ENCODE data around the gene SNRK. TPM values are rescaled to one million over a fixed set of nuclear protein-coding genes. Genes with fewer than 3 reads are reported as not detected.

The SNRK gene
- total and polyA plus RNA-seq, 2 experiments from 2014 or later = 5.5 to 18.8 TPM

DNA sequence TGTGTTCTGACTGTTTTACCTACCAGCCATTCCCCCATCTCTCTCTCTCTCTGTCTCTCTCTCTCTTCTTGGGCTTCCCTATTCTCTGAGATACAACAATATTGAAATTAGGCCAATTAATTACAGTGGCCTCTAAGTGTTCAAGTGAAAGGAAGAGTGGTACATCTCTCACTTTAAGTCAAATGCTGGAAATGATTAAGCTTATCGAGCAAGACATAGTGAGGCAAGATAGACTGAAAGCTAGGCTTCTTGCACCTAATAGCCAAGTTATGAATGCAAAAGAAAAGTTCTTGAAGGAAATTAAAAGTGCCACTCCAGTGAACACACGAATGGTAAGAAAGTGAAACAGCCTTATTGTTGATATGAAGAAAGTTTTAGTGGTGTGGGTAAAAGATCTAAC, 21.3 kb downstream of the SNRK start:
- H3K9me3 Mint-ChIP-seq = no peaks in the 10 kb centered on the region
- Histone ChIP-seq H3K79me2 (replicated peaks; ENCODE audit: insufficient read depth) (0 out of 2 replicates have a peak, but pooled peaks cover 5% of the 10 kb centered on the region), H3K27ac (ENCODE audit: low read depth) (no peak overlapping the region), H3K9me2 (ENCODE audit: insufficient read depth) (no peaks in the 10 kb centered on the region), H3K4me3 (no peak overlapping the region), H3F3A (replicated peaks; ENCODE audit: low read depth) (no peaks in the 10 kb centered on the region), H3K4me2 (no peak overlapping the region), H3K36me3 (ENCODE audit: insufficient read depth) (no peaks in the 10 kb centered on the region), H4K20me1 (replicated peaks; ENCODE audit: insufficient read depth) (no peaks in the 10 kb centered on the region; the same call in 1 of the 2 replicates), H2AFZ (no peak overlapping the region), H3K27me3 (ENCODE audit: insufficient read depth) (no peaks in the 10 kb centered on the region), H3K4me1 (ENCODE audit: insufficient read depth) (no peaks in the 10 kb centered on the region)
- H3K36me3 Mint-ChIP-seq (ENCODE audit: low read depth) = peaks cover 16% of the 10 kb centered on the region; the same call in 2 of the 3 replicates
- no peak overlapping the region for H3K27ac Mint-ChIP-seq
- no peak overlapping the region for H3K4me3 Mint-ChIP-seq
- H3K27me3 Mint-ChIP-seq (ENCODE audit: insufficient read depth, low read depth, poor library complexity) = no peaks in the 10 kb centered on the region
- TF ChIP-seq CREB1 (CRISPR knock-in tag; IDR thresholded peaks at IDR 0.05; ENCODE audit: low read depth) = no peak
- TF ChIP-seq STAT1 (IDR thresholded peaks at IDR 0.05; ENCODE audit: unreplicated experiment) = no peak
- no peak for TF ChIP-seq EZH2 (IDR thresholded peaks at IDR 0.05; ENCODE audit: low read depth, unreplicated experiment)
- TF ChIP-seq, protein P1, sequence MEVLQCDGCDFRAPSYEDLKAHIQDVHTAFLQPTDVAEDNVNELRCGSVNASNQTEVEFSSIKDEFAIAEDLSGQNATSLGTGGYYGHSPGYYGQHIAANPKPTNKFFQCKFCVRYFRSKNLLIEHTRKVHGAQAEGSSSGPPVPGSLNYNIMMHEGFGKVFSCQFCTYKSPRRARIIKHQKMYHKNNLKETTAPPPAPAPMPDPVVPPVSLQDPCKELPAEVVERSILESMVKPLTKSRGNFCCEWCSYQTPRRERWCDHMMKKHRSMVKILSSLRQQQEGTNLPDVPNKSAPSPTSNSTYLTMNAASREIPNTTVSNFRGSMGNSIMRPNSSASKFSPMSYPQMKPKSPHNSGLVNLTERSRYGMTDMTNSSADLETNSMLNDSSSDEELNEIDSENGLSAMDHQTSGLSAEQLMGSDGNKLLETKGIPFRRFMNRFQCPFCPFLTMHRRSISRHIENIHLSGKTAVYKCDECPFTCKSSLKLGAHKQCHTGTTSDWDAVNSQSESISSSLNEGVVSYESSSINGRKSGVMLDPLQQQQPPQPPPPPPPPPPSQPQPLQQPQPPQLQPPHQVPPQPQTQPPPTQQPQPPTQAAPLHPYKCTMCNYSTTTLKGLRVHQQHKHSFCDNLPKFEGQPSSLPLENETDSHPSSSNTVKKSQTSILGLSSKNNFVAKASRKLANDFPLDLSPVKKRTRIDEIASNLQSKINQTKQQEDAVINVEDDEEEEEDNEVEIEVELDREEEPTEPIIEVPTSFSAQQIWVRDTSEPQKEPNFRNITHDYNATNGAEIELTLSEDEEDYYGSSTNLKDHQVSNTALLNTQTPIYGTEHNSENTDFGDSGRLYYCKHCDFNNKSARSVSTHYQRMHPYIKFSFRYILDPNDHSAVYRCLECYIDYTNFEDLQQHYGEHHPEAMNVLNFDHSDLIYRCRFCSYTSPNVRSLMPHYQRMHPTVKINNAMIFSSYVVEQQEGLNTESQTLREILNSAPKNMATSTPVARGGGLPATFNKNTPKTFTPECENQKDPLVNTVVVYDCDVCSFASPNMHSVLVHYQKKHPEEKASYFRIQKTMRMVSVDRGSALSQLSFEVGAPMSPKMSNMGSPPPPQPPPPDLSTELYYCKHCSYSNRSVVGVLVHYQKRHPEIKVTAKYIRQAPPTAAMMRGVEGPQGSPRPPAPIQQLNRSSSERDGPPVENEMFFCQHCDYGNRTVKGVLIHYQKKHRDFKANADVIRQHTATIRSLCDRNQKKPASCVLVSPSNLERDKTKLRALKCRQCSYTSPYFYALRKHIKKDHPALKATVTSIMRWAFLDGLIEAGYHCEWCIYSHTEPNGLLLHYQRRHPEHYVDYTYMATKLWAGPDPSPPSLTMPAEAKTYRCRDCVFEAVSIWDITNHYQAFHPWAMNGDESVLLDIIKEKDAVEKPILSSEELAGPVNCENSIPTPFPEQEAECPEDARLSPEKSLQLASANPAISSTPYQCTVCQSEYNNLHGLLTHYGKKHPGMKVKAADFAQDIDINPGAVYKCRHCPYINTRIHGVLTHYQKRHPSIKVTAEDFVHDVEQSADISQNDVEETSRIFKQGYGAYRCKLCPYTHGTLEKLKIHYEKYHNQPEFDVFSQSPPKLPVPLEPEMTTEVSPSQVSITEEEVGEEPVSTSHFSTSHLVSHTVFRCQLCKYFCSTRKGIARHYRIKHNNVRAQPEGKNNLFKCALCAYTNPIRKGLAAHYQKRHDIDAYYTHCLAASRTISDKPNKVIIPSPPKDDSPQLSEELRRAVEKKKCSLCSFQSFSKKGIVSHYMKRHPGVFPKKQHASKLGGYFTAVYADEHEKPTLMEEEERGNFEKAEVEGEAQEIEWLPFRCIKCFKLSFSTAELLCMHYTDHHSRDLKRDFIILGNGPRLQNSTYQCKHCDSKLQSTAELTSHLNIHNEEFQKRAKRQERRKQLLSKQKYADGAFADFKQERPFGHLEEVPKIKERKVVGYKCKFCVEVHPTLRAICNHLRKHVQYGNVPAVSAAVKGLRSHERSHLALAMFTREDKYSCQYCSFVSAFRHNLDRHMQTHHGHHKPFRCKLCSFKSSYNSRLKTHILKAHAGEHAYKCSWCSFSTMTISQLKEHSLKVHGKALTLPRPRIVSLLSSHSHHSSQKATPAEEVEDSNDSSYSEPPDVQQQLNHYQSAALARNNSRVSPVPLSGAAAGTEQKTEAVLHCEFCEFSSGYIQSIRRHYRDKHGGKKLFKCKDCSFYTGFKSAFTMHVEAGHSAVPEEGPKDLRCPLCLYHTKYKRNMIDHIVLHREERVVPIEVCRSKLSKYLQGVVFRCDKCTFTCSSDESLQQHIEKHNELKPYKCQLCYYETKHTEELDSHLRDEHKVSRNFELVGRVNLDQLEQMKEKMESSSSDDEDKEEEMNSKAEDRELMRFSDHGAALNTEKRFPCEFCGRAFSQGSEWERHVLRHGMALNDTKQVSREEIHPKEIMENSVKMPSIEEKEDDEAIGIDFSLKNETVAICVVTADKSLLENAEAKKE (CRISPR knock-in tag; IDR thresholded peaks at IDR 0.05) = no peak
- TF ChIP-seq JUNB (IDR thresholded peaks at IDR 0.05; ENCODE audit: unreplicated experiment) = no peak
- TF ChIP-seq ZNF114 (CRISPR knock-in tag; IDR thresholded peaks at IDR 0.05) = no peak
- TF ChIP-seq, protein P2, sequence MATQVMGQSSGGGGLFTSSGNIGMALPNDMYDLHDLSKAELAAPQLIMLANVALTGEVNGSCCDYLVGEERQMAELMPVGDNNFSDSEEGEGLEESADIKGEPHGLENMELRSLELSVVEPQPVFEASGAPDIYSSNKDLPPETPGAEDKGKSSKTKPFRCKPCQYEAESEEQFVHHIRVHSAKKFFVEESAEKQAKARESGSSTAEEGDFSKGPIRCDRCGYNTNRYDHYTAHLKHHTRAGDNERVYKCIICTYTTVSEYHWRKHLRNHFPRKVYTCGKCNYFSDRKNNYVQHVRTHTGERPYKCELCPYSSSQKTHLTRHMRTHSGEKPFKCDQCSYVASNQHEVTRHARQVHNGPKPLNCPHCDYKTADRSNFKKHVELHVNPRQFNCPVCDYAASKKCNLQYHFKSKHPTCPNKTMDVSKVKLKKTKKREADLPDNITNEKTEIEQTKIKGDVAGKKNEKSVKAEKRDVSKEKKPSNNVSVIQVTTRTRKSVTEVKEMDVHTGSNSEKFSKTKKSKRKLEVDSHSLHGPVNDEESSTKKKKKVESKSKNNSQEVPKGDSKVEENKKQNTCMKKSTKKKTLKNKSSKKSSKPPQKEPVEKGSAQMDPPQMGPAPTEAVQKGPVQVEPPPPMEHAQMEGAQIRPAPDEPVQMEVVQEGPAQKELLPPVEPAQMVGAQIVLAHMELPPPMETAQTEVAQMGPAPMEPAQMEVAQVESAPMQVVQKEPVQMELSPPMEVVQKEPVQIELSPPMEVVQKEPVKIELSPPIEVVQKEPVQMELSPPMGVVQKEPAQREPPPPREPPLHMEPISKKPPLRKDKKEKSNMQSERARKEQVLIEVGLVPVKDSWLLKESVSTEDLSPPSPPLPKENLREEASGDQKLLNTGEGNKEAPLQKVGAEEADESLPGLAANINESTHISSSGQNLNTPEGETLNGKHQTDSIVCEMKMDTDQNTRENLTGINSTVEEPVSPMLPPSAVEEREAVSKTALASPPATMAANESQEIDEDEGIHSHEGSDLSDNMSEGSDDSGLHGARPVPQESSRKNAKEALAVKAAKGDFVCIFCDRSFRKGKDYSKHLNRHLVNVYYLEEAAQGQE (IDR thresholded peaks at IDR 0.05; ENCODE audit: unreplicated experiment) = no peak
- TF ChIP-seq CTCF (conservative IDR thresholded peaks at IDR 0.05; ENCODE audit: low read depth in 2 of 2) = no peak
- no peak for TF ChIP-seq NANOG (IDR thresholded peaks at IDR 0.05; ENCODE audit: borderline replicate concordance)
- TF ChIP-seq ZNF331 (CRISPR knock-in tag; IDR thresholded peaks at IDR 0.05; ENCODE audit: low read depth) = no peak
- TF ChIP-seq, protein P3, sequence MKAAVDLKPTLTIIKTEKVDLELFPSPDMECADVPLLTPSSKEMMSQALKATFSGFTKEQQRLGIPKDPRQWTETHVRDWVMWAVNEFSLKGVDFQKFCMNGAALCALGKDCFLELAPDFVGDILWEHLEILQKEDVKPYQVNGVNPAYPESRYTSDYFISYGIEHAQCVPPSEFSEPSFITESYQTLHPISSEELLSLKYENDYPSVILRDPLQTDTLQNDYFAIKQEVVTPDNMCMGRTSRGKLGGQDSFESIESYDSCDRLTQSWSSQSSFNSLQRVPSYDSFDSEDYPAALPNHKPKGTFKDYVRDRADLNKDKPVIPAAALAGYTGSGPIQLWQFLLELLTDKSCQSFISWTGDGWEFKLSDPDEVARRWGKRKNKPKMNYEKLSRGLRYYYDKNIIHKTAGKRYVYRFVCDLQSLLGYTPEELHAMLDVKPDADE (IDR thresholded peaks at IDR 0.05) = no peak
- DNase-seq (ENCODE audit: low spot score) = no peak
- no peak for ATAC-seq
- H3K4me1 Mint-ChIP-seq = no peaks in the 10 kb centered on the region

All from GM23338 (cell line).